Endometrial microvascular endothelial cells (primary cell): ENCODE data around the gene PIK3CG. TPM values are rescaled to one million over a fixed set of nuclear protein-coding genes. Genes with fewer than 3 reads are reported as not detected.
"Not testable (repeated sequence)": the region's sequence is repeated elsewhere in the genome, so short reads cannot be mapped to it uniquely, and the experiment has no call there.

ENCODE experiments used
- in situ Hi-C: cut with HindIII; loops from 2 replicates; pipeline ENCODE4 v1.10.0; 2017; ENCODE audit warnings: low sequenced_read_pairs, low pct_unique_long_range_greater_than_20kb; ENCODE audit errors: inconsistent ontology term
- total RNA-seq: library from RNA; depleted of rRNA; stranded (reverse); fragments of >200 nt; gene quantifications from one replicate; pipeline ENCODE4 v1.2.3, GENCODE V29; 2015; ENCODE audit errors: inconsistent ontology term

PIK3CG gene
- total RNA-seq, 1 donor from 2014 or later, result 12.5 TPM

DNA sequence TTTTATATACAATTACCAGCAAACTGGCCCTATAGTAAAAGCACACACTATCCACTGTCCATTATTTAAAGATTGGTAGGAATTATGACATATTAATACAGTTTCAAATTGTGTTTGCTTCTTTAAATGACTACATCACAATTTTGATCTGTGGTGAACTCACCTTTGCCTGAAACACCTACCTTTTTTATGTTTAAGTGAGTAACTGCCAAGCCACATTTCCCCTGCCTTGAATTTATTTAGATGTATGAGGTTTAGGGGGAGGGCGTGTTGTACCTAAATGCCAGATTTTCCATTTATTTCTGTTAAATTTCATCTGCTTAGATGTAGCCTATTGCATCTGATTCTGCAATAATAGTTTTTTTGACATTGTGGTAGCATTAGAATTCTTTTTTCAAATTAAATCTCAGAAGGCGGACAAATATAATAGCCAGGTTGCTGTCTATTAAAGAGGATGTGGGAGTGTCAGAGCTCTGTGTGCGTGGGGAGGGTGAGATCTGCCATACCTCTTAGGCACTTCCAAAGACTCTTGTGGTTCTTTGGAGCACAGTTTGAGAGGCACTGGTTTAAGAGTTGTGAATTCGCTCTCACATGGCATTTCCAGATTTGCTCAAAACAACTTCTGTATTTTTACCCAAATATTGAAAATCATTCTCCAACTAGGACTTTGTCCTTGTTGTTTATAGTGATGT is 13.8 kb downstream of the PIK3CG start:
- in situ Hi-C loops, result no loop called here

DNA sequence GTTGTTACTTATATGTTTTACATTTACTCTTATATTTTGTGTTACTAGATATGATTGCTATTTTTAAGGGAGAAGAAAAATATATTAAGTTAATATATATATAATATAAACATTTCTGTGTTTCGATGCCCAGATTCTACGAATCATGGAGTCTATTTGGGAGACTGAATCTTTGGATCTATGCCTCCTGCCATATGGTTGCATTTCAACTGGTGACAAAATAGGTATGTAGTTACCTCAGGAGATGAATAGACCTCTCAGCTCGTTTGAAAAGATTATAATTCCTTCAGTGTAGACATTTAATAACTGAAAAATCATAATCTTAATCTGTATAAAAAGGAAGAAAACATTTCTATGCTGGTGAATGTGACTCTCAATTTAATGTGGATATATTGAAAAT is 16.9 kb downstream of the PIK3CG start:
- in situ Hi-C loops, result no loop called here

DNA sequence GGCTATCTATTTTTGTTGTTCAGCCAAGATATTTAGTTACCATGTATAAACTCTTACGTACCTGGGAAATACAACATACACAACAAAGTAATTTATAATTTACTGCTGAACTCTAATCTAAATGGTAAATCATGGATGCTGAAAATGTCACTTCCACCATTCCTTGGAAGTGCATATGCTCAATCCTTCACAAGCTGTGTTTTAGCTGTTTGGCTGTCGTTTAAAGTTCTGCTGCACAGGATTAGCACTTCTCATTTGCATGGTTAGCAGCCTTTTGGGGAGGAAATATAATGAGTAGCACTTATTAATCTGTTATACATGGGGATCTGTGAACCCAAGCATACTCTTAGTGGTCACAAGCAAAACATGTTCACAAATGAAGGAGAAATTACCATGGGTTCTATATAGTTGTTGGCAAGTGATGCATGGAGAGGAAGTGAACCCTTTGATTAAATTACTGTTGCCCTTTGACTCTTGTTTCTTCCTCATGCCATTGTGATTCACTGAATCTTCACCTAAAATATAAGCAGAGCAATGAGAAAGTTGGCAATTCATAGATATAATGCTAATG is 18.5 kb downstream of the PIK3CG start:
- in situ Hi-C loops, result no loop called here

DNA sequence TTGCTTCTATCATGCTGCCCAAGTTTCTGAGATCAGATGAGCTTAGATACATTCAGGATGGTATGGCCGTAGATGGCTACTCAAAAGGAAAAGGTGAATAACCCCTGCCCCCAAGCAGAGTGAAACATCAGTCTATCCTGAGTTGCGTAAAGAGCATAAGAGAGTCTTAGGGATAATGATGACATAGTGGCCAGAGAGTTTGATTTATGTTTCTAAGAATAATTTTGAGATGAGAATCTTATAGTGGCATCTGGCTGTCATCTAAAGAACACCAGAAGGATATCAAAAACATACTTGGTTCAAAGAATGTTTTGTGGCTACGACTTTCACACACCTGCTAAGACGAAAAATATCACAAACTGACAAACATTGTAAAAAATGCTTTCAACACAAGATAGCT is 20.6 kb downstream of the PIK3CG start:
- in situ Hi-C loops, result no loop called here

DNA sequence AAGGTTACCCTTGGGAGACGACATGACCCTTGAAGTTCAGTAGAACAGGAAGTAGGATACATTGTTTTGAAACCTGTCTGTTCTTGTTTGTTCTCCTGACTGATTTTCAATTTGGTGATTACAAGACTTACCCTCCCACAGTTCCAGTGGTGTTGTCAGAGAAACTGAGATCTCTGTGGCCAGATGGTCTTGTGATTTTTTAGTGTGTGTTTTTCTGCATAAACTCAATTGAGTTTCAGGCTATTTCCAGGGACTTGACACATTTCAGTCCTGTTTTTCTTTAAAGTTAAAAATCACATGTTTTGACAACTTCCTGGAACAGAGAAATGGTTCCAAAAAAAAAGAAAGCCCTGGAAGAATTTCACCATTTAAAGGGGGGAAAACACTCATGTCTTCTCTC is 22.3 kb downstream of the PIK3CG start:
- in situ Hi-C loops, result no loop called here

DNA sequence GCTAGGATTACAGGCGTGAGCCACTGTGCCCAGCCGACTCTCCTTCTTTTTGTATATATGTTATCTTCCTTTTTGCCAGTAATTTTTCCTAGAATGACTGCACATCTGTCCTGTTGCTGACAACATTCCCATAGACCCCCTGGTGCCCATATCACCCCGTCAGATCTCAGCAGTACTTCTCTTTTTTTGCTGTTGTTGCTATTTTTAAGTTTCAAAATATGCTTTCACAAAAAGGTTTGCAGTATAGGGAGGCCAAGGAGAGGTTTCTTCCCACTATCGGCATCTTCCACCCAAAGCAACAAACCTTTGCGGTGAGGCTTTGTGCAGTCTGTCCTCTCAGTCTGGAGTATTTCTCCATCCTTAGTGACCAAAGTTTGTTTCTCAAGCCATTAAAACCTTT is 23.1 kb downstream of the PIK3CG start:
- in situ Hi-C loops, result no loop called here

DNA sequence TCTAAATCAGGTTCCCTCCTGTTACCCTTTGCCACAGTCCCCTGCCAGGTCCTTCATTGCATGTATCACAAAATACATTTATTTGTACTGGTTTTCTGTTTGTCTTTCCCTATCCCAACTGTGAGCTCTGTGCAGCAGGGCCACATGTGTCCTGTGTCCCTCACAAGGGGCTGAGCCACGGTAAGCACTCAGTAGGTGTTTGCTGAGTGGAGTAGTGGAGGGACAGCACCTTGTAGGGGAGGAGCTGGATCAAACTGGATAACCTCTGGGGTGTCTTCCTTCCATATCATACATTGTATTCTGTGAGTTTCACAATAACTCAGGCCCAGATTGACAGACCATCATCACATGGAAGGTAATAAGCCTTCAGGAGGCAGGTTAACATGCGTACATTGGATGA is 25.9 kb downstream of the PIK3CG start:
- in situ Hi-C loops, result no loop called here

DNA sequence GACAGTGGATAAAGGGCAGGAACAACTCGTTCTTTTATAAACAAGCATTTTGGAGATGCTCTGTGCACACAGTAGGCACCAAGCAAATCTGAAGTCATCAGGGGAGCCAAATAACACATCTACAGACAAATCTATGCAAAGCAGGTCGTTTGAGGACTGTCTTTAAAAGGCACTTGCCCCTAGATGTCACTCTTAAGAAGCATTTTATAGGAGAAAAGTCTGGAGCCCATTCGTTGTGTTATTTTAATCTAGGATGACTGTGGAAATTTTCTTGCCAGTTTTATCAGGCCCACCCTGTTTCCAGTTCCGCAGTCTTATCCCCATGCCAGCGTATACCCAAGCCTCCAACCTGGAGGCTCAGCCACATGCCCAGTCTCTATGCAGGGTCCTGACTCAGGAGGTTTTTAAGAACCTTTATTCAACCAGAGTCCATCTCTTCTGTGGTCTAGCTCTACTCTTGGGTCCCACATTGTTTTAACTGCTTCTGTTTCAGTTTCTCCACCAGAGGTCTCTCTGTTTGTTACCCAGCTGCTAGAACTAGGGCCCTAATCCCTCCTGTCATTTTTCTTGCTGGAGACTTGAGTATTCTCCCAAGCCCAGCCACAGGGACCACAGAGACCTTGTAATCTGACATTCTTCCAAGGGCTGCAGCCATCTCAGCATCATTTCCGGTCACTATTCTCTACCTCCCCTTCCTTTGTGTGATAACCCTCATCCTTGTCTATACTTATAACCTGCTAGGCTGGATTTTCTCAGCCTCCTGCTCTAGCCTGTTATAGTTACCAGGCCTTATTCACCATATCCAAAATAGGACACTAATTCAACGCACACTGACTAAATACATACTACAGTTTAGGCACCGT is 26.7 kb downstream of the PIK3CG start:
- in situ Hi-C loops, result no loop called here

DNA sequence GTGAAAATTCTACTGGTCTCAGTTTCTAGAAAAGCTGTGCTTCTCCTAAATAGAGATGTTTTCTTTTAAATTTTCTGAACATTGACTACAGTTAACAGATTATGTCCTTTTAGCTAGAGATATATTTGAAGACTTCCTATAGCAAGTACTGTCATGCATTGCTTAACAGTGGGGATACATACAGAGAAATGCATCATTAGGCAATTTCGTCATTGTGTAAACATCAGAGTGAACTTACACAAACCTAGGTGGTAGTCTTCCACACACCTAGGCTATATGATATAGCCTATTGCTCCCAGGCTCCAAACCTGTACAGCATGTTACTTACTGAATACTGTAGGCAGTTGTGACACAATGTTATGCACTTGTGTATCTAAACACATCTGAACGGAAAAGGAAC is 28.5 kb downstream of the PIK3CG start:
- in situ Hi-C loops, result no loop called here

DNA sequence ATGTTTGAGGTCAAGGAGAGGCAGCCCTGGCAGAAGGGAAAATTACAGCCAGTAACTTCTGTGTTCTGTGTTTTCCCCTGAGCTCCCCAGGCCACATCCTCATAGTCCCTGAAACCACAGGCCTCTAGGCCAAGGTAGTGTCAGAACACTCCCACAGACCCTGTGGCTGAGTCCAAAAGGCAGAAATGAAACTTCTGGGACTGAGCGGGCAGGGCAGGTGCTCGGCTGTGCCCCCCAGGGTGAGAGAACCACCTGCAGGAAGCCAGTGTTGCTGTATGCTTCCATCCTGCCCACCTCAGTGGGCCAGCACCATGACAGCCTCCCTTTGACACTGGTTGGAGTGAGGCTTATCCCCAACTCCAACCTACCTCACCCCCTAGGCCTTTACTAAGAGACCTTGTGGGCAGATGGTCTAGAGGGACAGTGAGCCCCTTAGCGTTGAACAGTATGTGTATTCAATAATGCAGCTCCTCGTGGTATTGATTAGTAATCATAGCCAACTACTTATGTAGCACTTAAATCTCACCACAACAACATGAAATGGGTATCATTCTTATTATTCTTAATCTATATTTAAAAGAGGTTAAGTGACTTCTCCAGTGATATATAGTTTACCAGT is 30.3 kb downstream of the PIK3CG start:
- in situ Hi-C loops, result no loop called here

DNA sequence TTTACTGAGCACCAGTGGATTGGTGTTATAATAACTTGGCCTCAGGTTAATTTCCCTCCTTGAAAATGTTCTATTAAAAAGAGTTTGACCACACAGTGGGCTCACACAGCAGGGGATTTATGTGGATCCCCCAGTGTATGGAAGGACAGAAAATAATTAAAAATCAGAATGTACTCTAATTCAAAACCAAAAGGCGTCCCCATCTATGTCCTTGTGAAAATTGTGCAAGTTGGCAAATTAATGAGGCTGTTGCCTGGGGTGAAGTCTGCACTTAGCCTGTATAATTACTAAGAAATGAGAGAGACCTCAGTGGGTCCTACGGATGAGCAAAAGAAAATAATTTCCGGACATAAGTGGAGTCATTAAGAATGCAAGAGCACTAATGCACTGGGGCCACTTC is 31.1 kb downstream of the PIK3CG start:
- in situ Hi-C loops, result no loop called here

DNA sequence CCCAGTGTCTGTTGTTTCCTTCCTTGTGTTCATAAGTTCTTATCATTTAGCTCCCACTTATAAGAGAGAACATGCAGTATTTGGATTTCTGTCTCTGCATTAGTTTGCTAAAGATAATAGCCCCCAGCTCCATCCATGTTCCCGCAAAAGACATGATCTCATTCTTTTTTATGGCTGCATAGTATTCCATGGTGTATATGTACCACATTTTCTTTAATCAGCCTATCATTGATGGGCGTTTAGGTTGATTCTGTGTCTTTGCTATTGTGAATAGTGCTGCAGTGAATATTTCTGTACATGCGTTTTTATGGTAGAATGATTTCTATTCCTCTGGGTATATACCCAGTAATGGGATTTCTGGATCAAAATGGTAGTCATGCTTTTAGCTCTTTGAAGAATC is 32.5 kb downstream of the PIK3CG start:
- in situ Hi-C loops, result not testable (repeated sequence)

DNA sequence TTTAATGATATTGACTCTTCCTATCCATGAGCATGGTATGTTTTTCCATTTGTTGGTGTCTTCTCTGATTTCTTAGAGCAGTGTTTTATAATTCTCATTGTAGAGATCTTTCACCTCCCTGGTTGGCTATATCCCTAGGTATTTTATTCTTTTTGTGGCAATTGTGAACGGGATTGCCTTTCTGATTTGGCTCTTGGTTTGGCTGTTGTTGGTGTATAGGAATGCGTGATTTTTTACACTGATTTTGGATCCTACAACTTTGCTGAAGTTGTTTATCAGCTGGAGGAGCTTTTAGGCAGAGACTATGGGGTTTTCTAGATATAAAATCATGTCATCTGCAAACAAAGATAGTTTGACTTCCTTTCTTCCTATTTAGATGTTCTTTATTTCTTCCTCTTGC is 33.9 kb downstream of the PIK3CG start:
- in situ Hi-C loops, result not testable (repeated sequence)

DNA sequence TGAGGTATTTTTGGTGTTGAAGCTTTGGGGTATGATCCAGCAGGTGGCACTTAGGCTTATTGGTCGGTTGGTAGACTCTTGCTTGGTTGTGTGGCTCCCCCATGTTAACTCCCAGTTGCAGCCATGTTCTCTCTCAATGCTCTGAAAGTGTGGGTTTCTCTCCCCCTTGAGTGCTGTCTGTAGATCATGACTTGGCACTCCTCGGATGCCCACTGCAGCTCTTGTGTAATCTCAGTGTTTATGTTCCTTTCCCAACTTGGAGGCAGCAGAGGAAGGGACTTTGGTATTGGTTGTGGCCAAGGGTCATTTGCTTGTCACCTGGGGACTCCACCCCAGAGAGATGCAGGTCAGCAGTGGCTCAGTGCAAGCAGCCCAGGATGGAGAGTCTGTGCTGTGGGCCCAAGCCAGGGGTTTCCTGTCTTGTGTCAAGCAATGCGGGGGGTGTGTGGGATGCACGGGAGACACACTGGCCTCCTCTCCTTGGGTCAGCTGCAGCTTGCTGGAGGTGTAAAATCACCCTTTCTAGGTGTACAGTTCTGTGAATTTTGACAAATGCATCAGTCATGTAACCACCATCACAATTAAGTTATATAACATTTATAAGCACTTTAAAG is 36.9 kb downstream of the PIK3CG start:
- in situ Hi-C loops, result no loop called here

DNA sequence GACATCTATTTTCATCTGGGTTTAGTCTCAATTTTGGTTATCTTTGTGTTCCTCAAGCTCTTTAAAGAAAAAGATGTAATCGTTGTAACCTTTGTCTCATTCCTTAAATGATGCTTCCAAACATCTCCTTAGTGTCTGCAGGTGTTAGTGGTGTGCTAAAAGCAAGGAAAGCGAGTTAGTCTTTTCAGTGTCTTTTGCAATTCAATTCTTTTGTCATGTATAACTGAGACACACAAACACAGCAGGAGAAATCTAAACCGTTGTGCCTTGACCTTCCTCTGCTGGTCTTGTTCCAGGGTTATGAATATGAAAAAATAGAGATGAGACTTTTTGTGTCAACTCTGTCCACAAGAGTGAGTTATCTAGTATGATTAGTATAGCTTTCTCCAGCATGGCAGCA is 40.7 kb downstream of the PIK3CG start:
- in situ Hi-C loops, result no loop called here

DNA sequence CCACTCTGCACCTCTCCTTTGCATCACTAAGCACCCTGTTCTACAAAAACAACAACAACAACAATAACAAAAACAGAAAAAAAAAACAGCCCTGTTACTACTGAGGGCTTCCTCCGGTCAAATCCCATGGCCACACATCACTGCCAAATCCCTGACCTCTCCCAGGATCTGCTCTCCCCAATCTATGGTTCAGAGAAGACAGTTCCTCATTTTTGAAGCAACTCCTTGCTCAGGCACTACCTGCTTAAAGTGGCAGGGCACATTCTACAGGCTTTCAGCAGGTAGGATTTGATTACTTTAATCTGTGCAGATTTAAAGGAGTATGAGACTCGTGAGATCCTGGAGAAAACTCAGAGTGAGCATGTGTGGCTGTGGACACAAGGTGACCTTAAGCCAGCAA is 46.9 kb downstream of the PIK3CG start:
- in situ Hi-C loops, result no loop called here

DNA sequence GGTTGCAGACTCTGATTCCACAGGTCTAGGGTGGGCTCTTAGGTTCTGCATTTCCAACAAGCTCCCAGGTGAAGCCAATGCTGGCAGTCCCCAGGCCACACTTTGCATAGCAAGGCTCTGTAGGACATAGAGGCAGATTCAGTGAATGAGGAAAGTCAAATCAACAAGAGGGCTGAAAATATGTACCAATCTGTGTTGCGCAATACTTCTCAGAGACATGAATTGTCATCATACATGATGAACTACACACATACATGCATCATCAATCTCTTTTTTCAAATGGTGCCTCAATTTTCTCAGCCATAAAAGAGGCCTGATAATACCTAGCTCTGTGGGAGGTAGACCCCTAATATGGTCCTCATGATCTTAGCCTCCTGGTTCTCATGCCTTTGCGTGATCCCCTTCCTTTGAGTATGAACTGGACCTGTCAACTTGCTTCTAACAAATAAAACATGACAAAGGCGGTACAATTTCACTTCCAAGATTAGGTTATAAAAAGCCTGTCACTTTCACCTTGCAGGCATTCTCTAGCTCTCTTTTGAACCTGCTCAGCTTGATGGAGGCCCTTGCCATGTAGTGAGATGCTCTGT is 49.0 kb downstream of the PIK3CG start:
- in situ Hi-C loops, result no loop called here

DNA sequence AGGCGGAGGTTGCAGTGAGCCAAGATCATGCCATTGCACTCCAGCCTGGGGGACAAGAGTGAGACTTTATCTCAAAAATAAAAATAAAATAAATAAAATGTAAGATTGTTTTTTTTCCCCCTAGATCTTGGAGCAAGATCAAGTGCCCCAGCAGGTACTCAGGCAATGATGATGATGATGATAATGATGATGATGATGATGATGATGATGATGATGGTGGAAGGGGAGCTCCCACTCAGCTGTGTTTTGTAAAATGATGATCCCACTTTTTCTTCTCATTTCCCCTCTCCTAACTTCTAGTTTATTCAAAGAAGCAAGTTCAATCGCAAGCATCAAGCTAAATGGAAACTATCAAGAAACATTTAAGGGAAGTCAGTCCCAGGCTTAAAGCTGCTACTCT is 50.3 kb downstream of the PIK3CG start:
- in situ Hi-C loops, result no loop called here

DNA sequence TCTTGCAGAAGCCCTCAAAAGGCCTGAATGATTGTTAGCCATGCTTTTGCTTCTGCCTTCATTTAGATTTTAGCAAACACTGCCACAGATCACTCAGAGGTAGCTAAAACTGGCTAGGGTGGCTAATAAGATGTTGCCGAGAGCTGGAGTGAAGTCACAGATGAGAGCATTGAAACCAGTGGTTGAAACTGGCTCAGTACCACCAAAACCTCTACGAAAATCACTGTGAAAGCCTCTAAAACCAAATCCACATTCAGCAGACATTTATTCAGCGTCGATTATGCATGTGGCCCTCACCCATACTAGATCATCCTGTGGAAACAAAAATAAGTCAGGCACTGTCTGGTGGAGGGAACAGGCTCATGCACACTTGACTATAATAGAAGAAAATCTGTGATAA is 50.8 kb downstream of the PIK3CG start:
- in situ Hi-C loops, result no loop called here
